Progenitor cell of endocrine pancreas (in vitro differentiated cells): Measurements from ENCODE around the gene HOXC11. TPM values are rescaled to one million over a fixed set of nuclear protein-coding genes. Genes with fewer than 3 reads are reported as not detected.

ENCODE experiments used
- DNase-seq: peaks from one replicate; pipeline ENCODE4 v3.0.0; 2021; ENCODE audit warnings: low spot score; ENCODE audit not compliant: unreplicated experiment
- H3K27ac Mint-ChIP-seq: 2 replicates; pipeline ENCODE4 v1.8.0; 2021; ENCODE audit warnings: mild to moderate bottlenecking, moderate library complexity, mixed read lengths
- H3K27me3 Mint-ChIP-seq: 2 replicates; pipeline ENCODE4 v1.8.0; 2021; ENCODE audit warnings: mixed read lengths
- H3K36me3 Mint-ChIP-seq: 2 replicates; pipeline ENCODE4 v1.8.0; 2022; ENCODE audit warnings: mixed read lengths; ENCODE audit not compliant: insufficient read depth
- H3K4me1 Mint-ChIP-seq: 2 replicates; pipeline ENCODE4 v1.8.0; 2021; ENCODE audit warnings: low read depth, mixed read lengths
- H3K4me3 Mint-ChIP-seq: 2 replicates; pipeline ENCODE4 v1.8.0; 2021; ENCODE audit warnings: low read depth, mild to moderate bottlenecking, moderate library complexity, mixed read lengths
- H3K9me3 Mint-ChIP-seq: 2 replicates; pipeline ENCODE4 v1.8.0; 2021; ENCODE audit warnings: low read depth, mixed read lengths
- CTCF ChIP-seq: fragments of 200-600 bp; sonication (generic); IDR thresholded peaks from one replicate; pipeline ENCODE4 v1.5.0; 2021; ENCODE audit warnings: antibody characterized with exemption, mild to moderate bottlenecking; ENCODE audit not compliant: unreplicated experiment
- total RNA-seq: library from RNA; stranded (reverse); gene quantifications from 2 replicates; pipeline ENCODE4 v1.2.1, GENCODE V29; 2021

HOXC11 gene
- total RNA-seq, 1 donor from 2014 or later: not detected

- Mint-ChIP-seq H3K27ac (no peak overlapping the region), H3K4me3 (no peak overlapping the region), H3K27me3 (peaks cover 98% of the 10 kb centered on the region), H3K4me1 (peaks cover 6% of the 10 kb centered on the region), H3K36me3 (no peaks in the 10 kb centered on the region), H3K9me3 (no peaks in the 10 kb centered on the region)
- DNase-seq: no peak
- TF ChIP-seq CTCF: no peak
Observed at GRCh38 chr12:54005531-54005852, 32.6 kb downstream of the HOXC11 start.

GRCh38 chr12:54005853-54006558, 33.1 kb downstream of the HOXC11 start:
- H3K27me3 Mint-ChIP-seq: peaks cover 98% of the 10 kb centered on the region
- no peaks in the 10 kb centered on the region for H3K36me3 Mint-ChIP-seq
- TF ChIP-seq CTCF: peak; percentile 97

GRCh38 chr12:54006559-54007220, 33.8 kb downstream of the HOXC11 start:
- TF ChIP-seq CTCF: no peak
- H3K36me3 Mint-ChIP-seq: no peaks in the 10 kb centered on the region
- peaks cover 98% of the 10 kb centered on the region for H3K27me3 Mint-ChIP-seq
- peak overlapping the region; percentile 12 for H3K27ac Mint-ChIP-seq
- peaks cover 6% of the 10 kb centered on the region for H3K4me1 Mint-ChIP-seq
- no peak for DNase-seq
- H3K9me3 Mint-ChIP-seq: no peaks in the 10 kb centered on the region
- no peak overlapping the region for H3K4me3 Mint-ChIP-seq

More at GRCh38 chr12:54005853-54006558, 33.1 kb downstream of the HOXC11 start:
- peaks cover 6% of the 10 kb centered on the region for H3K4me1 Mint-ChIP-seq
- DNase-seq: peak; percentile 93
- peak overlapping the region; percentile 12 for H3K27ac Mint-ChIP-seq
- no peak overlapping the region for H3K4me3 Mint-ChIP-seq
- H3K9me3 Mint-ChIP-seq: no peaks in the 10 kb centered on the region

DNA sequence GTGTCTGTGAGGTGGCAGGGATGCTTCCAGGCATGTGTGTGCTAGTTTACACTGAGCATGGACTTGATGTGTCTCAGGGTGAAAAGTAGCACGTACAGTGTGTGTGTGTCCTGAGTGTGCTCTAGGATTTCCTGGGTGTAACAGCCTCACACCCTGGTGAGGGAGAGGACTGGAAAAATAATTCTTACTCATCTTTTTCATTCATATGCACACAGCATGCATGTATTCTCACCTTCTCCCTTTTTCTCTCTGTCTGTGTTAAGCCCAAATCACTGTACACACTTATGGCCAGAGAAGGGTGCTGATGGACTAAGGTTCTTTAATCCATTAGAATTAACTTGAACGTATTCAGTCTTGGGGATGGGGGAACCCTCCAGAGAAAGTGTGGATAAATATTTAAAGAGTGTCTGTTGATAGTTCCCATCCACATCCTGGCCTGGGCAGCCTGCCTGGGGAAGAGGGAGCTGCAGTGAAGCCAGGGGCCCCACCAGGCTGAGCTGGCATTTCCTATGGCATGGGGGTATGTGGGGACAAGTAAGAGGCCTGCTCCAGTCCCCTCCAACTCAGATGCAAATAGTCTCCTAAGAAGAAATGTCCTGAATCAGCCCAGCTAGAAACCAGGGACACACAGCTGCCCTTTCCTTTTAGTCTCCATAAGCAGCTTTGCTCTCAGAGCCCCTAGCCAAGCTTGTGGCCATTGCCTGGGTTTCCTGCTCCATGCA, 34.8 kb downstream of the HOXC11 start:
- Mint-ChIP-seq H3K4me3 (no peak overlapping the region), H3K4me1 (peaks cover 6% of the 10 kb centered on the region), H3K36me3 (no peaks in the 10 kb centered on the region), H3K9me3 (no peaks in the 10 kb centered on the region), H3K27ac (no peak overlapping the region), H3K27me3 (peaks cover 98% of the 10 kb centered on the region)
- no peak for DNase-seq
- TF ChIP-seq CTCF: no peak

DNA sequence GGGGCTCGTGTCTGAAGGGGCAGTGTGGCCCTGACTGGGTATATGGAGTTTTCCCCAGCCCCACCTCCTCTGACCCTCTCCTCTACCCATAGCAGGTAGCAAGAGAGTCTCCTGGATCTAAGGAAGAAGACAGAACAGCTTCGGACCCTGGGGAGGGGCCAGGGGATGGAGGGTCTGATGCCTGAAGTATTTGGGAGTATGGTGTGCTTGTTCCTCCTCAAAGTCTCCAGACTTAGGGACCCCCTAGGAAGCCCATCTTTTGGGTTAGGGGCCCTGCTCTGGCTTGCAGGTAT, 35.3 kb downstream of the HOXC11 start:
- H3K27ac Mint-ChIP-seq: no peak overlapping the region
- peaks cover 98% of the 10 kb centered on the region for H3K27me3 Mint-ChIP-seq
- H3K9me3 Mint-ChIP-seq: no peaks in the 10 kb centered on the region
- H3K4me3 Mint-ChIP-seq: no peak overlapping the region
- H3K36me3 Mint-ChIP-seq: no peaks in the 10 kb centered on the region
- no peak for DNase-seq
- H3K4me1 Mint-ChIP-seq: peaks cover 6% of the 10 kb centered on the region
- TF ChIP-seq CTCF: no peak
